GM18505 (cell line): ENCODE results near the gene ADH6.
"Not testable (repeated sequence)": the region's sequence is repeated elsewhere in the genome, so short reads cannot be mapped to it uniquely, and the experiment has no call there.

ENCODE experiments used
- ATAC-seq: cut with Tn5 transposase; IDR thresholded peaks from one replicate; pipeline ENCODE4 v1.9.1; 2021; ENCODE audit not compliant: unreplicated experiment
- POLR2A ChIP-seq: IDR thresholded peaks from 4 replicates; pipeline ENCODE4 v1.6.1; 2011; ENCODE audit warnings: borderline replicate concordance; ENCODE audit not compliant: insufficient read depth, insufficient read length; ENCODE audit errors: extremely low read depth

ADH6 gene

GRCh38 chr4:99207069-99207743 is 11.8 kb downstream of the ADH6 start:
- ATAC-seq = no peak
- no peak for TF ChIP-seq POLR2A

GRCh38 chr4:99205153-99205979 is 13.7 kb downstream of the ADH6 start:
- no peak for TF ChIP-seq POLR2A
- ATAC-seq = no peak

- ATAC-seq = no peak
- TF ChIP-seq POLR2A = no peak
Measured at GRCh38 chr4:99202536-99202935, 16.5 kb downstream of the ADH6 start.

- ATAC-seq = no peak
- no peak for TF ChIP-seq POLR2A
Measured at GRCh38 chr4:99202094-99202493, 17.0 kb downstream of the ADH6 start.

GRCh38 chr4:99201690-99202089 is 17.4 kb downstream of the ADH6 start:
- no peak for ATAC-seq
- no peak for TF ChIP-seq POLR2A

- TF ChIP-seq POLR2A = no peak
- no peak for ATAC-seq
Measured at GRCh38 chr4:99200138-99200537, 18.9 kb downstream of the ADH6 start.

- no peak for ATAC-seq
- TF ChIP-seq POLR2A = no peak
Measured at GRCh38 chr4:99190336-99190735, 28.7 kb downstream of the ADH6 start.

GRCh38 chr4:99189900-99190299 is 29.1 kb downstream of the ADH6 start:
- not testable (repeated sequence) for ATAC-seq

- no peak for ATAC-seq
- TF ChIP-seq POLR2A = no peak
Measured at GRCh38 chr4:99186029-99186428, 33.0 kb downstream of the ADH6 start.

- TF ChIP-seq POLR2A = no peak
- ATAC-seq = no peak
Measured at GRCh38 chr4:99185581-99185980, 33.5 kb downstream of the ADH6 start.

GRCh38 chr4:99180382-99181070 is 38.5 kb downstream of the ADH6 start:
- no peak for ATAC-seq
- TF ChIP-seq POLR2A = no peak

- TF ChIP-seq POLR2A = no peak
- ATAC-seq = no peak
Measured at GRCh38 chr4:99179626-99180025, 39.4 kb downstream of the ADH6 start.

- no peak for ATAC-seq
- TF ChIP-seq POLR2A = no peak
Measured at GRCh38 chr4:99179178-99179577, 39.9 kb downstream of the ADH6 start.

- ATAC-seq = no peak
- no peak for TF ChIP-seq POLR2A
Measured at GRCh38 chr4:99166544-99166943, 52.5 kb downstream of the ADH6 start.
